HFF-Myc (cell line): ENCODE data around the gene CETN3.

Experiments used
- DNase-seq: peaks from one replicate; pipeline ENCODE4 v3.0.0-alpha.2; 2011; ENCODE audit warnings: low read depth; ENCODE audit errors: extremely low read depth
- H3K4me3 ChIP-seq: replicated peaks from 2 replicates; pipeline ENCODE4 v1.5.1; 2011; ENCODE audit warnings: low read depth, mild to moderate bottlenecking, control low read depth, low read length
- CTCF ChIP-seq: IDR thresholded peaks from 2 replicates; pipeline ENCODE4 v1.5.1; 2012; ENCODE audit warnings: mild to moderate bottlenecking, low read depth, low read length, control low read depth; ENCODE audit errors: missing control alignments

The CETN3 gene

GRCh38 chr5:90368454-90369246, 40.9 kb downstream of the CETN3 start:
- TF ChIP-seq CTCF: no peak
- DNase-seq: no peak
- H3K4me3 ChIP-seq: no peak overlapping the region

- no peak for TF ChIP-seq CTCF
- no peak overlapping the region for H3K4me3 ChIP-seq
- no peak for DNase-seq
Measured at GRCh38 chr5:90367879-90368278, 41.7 kb downstream of the CETN3 start.

GRCh38 chr5:90366948-90367347, 42.6 kb downstream of the CETN3 start:
- no peak for TF ChIP-seq CTCF
- DNase-seq: no peak
- H3K4me3 ChIP-seq: no peak overlapping the region

- DNase-seq: no peak
Measured at GRCh38 chr5:90365328-90365727, 44.2 kb downstream of the CETN3 start.

GRCh38 chr5:90359073-90359920, 50.3 kb downstream of the CETN3 start:
- no peak for TF ChIP-seq CTCF
- no peak for DNase-seq

More at GRCh38 chr5:90365328-90365727, 44.2 kb downstream of the CETN3 start:
- H3K4me3 ChIP-seq: no peak overlapping the region
- no peak for TF ChIP-seq CTCF

GRCh38 chr5:90356622-90357021, 52.9 kb downstream of the CETN3 start:
- no peak for DNase-seq
- no peak for TF ChIP-seq CTCF
- H3K4me3 ChIP-seq: no peak overlapping the region

More at GRCh38 chr5:90359073-90359920, 50.3 kb downstream of the CETN3 start:
- H3K4me3 ChIP-seq: no peak overlapping the region
